Retinal pigment epithelial cell (primary cell): ENCODE results near the gene TGFB3.

ENCODE experiments used
- DNase-seq: peaks from one replicate; pipeline ENCODE4 v3.0.0-alpha.2; 2010; ENCODE audit warnings: low read depth
- H3K4me3 ChIP-seq: 2 replicates; pipeline ENCODE4 v1.5.1; 2011; ENCODE audit warnings: mild to moderate bottlenecking, low read length, control low read depth, moderate library complexity
- TF ChIP-seq, protein P1 (sequence below): conservative IDR thresholded peaks from 2 replicates; pipeline ENCODE4 v1.5.1; 2011; ENCODE audit warnings: low read depth, low read length, control low read depth, inconsistent platforms

The TGFB3 gene

DNA sequence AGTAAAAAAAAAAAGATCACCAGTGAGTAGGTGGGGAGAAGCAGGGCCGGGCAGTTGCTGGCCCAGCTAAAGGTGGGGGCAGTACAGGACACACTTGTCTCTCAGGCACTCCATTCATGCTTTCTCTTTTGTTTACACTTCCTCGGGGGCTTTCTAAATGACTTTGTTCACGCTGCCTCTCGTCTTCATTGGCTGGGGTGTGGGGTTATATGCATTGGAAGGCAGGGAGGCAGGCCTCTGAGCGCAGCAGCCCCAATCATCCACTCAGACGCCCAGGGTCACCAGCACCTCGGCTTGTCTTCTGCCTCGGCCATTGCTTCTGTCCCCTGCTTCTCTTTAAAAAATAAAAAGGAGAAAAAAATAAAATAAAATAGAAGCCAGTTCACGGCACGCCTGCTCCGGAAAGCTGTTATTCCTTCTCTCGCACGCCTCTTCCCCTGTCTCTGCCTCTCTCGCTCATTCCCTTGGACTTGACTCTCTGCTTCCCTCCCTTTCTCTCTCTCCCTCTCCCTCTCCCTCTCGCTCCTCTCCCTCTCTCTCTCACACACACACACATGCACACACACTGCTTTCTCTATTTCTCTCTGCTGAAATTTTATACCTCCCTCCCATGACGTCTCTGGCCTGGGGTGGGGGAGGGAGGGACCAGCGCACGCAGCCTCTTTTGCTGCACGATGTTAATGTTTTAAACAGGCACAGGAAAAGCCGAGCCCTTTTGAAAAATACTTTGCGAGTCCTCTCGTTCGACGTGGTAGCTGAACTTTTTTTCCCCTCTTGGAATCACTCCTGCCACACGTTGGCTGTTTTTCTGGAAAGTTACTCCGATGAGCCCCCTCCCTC is at the start of gene TGFB3:
Gene TGFB3 (minus strand): TSS at position 570 of the 840 bp plus-strand sequence. CDS start 1,102 bp downstream, outside the sequence.
- peak; percentile 67 for DNase-seq
- TF ChIP-seq, protein P1, sequence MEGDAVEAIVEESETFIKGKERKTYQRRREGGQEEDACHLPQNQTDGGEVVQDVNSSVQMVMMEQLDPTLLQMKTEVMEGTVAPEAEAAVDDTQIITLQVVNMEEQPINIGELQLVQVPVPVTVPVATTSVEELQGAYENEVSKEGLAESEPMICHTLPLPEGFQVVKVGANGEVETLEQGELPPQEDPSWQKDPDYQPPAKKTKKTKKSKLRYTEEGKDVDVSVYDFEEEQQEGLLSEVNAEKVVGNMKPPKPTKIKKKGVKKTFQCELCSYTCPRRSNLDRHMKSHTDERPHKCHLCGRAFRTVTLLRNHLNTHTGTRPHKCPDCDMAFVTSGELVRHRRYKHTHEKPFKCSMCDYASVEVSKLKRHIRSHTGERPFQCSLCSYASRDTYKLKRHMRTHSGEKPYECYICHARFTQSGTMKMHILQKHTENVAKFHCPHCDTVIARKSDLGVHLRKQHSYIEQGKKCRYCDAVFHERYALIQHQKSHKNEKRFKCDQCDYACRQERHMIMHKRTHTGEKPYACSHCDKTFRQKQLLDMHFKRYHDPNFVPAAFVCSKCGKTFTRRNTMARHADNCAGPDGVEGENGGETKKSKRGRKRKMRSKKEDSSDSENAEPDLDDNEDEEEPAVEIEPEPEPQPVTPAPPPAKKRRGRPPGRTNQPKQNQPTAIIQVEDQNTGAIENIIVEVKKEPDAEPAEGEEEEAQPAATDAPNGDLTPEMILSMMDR: no peak
- peak within 1 kb of the TSS; percentile 65 for H3K4me3 ChIP-seq

DNA sequence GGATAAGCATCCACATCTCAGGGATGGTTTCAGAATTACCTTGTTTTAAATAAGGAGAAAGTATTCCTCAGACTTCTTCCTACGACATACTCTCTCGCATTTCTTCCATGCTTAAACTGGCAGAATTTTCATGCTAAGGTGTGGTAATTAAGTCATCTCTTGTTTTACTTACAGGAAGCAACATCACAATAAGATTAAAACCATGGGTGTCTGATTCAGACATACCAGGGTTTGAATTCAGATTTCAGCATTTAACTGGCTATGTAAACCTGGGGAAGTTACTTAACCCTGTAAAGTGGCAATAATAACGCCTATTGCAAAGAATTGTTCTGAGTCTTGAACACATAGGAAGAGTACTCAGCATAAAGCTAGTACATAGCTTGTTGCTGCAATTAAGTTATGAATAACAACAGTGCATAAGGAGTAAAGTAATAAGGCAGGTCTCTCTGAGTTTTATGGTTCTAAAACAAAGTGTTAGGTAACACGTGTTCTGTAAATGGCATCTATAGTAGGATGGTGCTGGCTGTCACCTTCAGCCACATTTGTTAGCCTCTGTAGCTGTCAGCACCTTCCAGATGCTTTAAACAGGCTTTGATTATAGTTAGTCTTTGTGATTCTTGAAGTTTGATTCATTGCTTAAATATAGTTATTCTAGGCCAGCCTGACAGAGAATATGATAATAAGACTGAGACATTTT is 42.6 kb upstream of the TGFB3 start:
- no peak overlapping the region for H3K4me3 ChIP-seq
- TF ChIP-seq, protein P1: no peak
- no peak for DNase-seq

GRCh38 chr14:76023757-76024156 is 42.0 kb upstream of the TGFB3 start:
- DNase-seq: no peak
- H3K4me3 ChIP-seq: no peak overlapping the region
- TF ChIP-seq, protein P1: no peak

DNA sequence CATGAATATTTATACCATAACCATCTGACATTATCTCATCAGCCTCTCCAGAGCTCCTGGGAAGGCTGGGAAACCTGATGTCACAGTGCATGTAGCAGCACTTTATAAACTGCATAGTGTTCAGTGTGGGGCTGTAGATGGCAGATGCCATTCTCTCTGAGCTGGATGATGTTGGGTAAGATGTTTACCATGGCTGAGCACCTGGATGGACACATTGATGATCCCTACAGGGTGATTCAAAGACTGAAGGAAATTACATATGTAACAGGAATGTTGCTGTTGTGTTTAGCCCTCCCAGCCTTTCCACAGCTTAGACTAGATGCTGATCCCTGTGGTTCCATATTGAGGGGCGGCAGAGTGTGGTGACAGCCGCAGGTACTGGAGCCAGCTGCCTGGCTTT is 41.2 kb upstream of the TGFB3 start:
- no peak for DNase-seq
- TF ChIP-seq, protein P1: no peak
- H3K4me3 ChIP-seq: no peak overlapping the region

- TF ChIP-seq, protein P1: no peak
- H3K4me3 ChIP-seq: no peak overlapping the region
- no peak for DNase-seq
Observed at GRCh38 chr14:76019676-76020075, 37.9 kb upstream of the TGFB3 start.

DNA sequence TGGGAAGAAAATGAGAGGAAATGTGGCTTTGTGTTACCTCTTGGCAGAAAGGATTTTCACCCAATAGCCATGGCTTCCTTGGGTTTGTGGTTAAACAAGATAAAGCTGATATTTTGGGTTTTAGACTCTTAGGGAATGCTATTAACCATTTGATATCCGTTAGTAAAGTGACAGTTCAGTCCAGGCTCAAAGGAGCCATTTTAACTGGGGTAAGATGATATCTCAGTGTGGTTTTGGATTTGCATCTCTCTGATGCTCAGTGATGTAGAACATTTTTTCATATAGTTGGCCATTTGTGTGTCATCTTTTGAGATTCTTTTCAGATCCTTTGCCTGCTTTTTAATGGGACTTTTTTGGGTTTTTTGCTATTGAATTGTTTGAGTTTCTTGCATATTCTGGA is 33.9 kb upstream of the TGFB3 start:
- TF ChIP-seq, protein P1: no peak
- DNase-seq: no peak
- no peak overlapping the region for H3K4me3 ChIP-seq

GRCh38 chr14:76015191-76015590 is 33.4 kb upstream of the TGFB3 start:
- H3K4me3 ChIP-seq: no peak overlapping the region
- TF ChIP-seq, protein P1: no peak
- no peak for DNase-seq
